CD4-positive, alpha-beta T cell treated with Interleukin-2 at 100 ng/mL for 4 hours (primary cell): ENCODE results near the gene UNKL.
"Not testable (repeated sequence)": the region's sequence is repeated elsewhere in the genome, so short reads cannot be mapped to it uniquely, and the experiment has no call there.

Source experiments
- DNase-seq: peaks from one replicate; pipeline ENCODE4 v3.0.0-alpha.2; 2020; ENCODE audit warnings: low spot score

The UNKL gene

DNA sequence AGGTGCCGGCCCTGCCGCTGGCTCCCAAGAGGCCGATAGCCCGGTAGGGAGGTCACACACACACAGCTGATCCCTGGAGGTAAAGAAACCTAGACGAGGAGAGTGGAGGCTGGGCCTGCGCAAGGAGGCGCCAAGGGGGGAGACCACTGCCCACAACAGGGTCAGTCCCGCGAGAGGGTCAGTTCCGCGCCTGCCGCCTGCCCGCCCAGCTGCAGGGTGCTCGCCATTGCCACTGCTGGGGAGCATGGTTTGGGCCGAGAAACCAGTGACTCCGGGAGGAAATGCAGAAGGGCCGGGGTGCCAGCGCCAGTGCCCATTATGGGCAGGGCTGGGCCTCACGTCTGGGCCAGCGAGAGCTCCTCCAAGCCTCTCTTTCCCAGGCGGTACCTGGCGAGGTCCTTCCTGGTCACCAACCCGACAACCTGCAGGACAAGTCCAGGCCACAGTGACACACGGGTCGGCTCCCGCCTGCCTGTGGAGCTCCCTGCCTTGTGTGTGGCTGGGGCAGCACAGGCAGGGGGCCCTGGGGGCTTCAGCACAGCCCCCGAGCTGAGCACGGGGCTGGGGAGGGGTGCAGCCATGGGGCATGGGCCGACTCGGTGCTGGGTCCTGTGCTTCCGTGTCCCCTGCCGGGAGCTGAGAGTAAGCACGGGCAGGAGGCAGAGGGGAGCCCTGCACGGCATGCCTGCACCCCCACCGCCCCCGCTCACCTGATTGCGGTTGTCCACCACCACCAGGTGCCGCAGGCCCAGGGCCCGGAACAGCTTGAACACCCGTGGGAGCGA lies 32.0 kb upstream of the UNKL start:
- no peak for DNase-seq

DNA sequence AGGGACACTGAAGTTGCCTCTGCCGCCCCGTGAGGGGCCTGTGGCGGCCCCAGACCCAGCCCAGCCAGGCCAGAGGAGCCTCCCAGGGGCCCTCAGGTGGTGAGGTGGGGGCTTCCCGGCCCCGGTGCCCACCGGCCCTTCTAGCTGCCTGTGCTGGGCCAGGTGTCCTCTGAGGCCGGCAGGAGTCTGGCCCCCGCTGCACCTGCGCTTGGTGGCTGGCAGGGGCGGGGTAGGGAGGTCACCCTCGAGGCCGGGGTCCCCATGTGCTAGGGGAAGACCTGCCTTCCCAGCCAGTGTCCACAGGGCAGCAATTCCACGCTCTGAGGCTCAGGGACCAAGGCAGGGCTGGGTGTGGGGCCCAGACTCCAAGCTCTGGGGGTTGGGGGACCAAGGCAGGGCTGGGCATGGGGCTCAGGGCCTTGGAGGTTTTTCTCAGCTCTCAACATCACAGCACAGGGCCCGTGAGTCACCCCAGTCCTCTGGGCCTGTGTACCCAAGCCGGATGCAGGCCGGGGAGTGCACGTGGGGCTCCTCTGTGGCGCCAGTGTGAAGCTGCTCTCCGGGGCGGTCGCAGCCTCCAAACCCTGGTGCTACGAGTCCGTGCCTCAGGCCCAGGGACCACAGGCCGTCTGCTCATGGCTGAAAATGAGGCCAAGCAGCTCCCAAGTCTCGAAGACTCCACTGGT lies 31.2 kb upstream of the UNKL start:
- no peak for DNase-seq

DNA sequence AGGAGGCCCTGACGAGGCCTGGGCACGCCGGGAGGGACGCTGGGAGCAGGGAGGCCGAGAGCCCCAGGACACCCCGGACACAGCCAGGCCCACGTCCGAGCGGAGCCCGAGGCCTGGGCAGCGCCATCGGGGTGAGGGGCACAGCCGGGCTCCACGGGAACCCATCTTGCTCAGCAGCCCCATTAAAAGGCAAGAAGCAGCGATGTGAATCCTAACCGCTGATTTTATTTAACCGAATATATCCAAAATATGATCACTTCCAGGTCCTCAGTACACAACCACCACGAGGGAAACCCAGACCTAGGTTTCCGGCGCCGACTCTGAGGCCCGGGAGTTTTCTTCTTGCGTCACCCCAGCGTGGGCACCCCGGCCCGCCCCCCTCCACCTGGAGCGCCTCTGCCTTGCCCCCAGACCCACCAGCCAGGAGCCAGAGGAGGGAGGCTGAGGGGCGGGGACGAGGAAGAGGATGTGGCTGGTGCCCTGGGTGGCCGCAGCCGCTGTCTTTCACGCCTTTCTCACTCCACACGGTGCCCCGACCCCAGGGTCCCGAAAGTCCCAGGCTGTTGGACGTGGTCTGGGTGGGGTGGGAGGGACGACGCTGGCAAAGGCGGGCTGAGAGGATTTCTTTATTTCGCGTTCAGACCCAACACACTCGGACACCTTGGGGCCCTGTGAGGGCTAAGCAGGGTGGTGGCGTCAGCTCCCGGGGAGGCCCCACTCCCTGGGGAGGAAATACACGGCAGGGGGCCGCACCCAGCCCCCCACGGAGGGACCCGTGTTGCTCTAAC lies 30.4 kb upstream of the UNKL start:
- DNase-seq = no peak

- no peak for DNase-seq
These were observed 29.7 kb upstream of the UNKL start, which contains the start of gene CCDC154 for GRCh38 chr16:1443980-1444729. TSS of gene CCDC154 (minus strand) at chr16:1444556. CDS start at chr16:1444322, 234 bp downstream.

DNA sequence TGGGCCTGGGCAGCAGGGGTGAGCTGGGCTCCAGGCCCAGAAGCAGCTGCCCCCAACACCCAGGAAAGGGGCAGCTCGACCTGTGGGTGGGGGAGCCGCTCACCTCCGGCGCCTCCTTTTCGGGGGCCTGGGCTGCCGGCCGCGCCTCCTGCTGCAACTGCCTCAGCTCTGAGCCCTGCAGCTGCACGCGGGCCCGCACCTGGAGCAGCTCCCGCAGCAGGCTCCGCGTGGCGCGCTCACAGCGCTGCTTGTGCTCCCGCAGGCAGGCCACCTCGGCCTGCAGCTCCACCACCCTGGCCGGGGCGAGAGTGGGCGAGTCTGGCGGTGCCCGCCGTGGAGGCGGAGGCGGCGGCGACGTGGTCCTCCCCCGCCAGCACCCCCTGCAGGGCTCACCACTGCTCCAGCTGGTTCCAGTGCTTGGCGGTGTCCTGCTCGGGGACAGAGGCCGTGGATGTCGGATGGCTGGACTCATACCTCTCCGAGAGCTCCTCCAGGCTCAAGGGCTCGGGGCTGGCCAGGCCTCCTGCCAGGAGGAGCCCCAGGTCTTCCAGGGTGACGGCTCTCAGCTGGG lies 29.0 kb upstream of the UNKL start:
- DNase-seq = no peak

GRCh38 chr16:1442697-1443096 lies 28.2 kb upstream of the UNKL start:
- DNase-seq = no peak

DNA sequence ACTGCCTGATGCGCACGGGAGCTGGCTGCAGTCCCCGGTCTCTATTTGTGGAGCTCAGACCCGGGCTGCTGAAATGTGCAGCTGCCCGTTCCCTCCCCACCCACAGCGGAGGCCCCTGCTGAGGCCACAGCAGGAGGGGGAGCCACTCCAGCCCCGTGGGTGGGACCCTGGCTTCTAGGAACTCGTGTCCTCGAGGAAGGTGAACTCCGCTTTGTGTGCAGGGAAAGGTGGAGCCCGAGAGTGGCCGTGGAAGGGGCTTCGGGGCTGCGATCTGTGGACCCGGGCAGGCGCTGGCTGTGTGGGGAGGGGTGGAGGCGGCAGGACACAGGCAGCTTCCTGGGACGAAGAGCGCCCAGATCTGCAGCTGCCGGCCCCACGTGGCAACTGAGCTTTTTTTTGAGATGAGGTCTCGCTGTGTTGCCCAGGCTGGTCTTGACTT lies 26.9 kb upstream of the UNKL start:
- no peak for DNase-seq

GRCh38 chr16:1439699-1440074 lies 25.2 kb upstream of the UNKL start:
- not testable (repeated sequence) for DNase-seq

GRCh38 chr16:1439058-1439698 lies 24.7 kb upstream of the UNKL start:
- DNase-seq = no peak

DNA sequence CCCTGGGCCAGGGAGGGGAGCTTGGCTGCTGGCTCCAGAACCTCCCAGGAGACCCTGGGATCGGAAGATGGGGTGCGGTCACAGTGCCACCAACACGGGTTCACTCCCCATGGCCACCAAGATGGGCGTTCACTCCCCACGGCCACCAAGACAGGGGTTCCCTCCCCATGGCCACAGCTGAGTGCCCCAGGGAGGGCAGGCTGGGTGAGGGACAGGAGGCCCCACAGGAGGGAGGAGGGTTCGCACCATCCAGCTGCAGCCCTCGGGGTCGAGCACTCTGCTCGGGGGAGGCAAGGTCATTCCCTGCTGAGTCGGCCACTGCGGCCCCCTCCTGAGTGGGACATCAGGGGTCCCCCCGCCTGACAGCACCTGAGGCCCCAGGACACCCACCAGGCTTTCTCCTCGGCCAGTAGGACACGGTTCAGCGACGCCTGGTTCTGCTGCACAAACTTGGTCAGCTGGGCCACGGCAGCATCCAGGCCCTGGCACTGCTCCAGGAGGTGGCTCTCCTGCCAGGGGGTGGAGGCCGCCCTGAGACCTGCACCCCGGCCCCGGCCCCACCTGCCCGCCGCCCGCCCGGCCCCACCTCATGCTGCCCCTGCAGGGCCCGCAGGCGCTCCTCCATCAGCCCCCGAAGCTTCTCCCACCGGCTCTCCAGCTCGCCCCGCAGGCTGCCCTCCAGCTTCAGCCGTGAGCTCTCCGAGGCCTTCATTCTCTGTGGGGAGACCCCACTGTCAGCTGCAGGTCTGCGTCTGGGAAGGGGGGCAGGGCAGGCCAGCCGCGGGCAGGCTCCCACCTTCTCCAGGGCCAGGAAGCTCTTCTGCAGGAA lies 23.9 kb upstream of the UNKL start:
- no peak for DNase-seq

DNA sequence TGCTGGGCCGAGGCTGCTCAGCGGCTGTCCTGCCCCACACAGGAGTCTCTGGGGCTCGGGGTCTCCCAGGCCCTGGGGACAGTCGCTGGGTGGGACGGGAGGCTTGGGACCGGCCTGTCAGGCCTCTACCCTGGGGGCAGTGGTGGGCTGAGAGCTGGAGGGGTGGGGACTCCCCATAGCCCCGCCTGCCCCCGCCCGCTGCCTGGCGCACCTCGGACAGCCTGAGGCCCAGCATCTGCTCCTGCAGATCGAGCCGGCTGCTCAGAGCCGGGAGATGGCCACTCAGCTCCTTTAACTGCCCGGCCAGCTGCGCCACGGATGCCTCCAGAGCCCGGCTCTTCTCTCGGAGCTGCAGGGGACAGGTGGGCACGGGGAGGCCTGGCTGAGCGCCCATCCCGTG lies 23.1 kb upstream of the UNKL start:
- DNase-seq = no peak

DNA sequence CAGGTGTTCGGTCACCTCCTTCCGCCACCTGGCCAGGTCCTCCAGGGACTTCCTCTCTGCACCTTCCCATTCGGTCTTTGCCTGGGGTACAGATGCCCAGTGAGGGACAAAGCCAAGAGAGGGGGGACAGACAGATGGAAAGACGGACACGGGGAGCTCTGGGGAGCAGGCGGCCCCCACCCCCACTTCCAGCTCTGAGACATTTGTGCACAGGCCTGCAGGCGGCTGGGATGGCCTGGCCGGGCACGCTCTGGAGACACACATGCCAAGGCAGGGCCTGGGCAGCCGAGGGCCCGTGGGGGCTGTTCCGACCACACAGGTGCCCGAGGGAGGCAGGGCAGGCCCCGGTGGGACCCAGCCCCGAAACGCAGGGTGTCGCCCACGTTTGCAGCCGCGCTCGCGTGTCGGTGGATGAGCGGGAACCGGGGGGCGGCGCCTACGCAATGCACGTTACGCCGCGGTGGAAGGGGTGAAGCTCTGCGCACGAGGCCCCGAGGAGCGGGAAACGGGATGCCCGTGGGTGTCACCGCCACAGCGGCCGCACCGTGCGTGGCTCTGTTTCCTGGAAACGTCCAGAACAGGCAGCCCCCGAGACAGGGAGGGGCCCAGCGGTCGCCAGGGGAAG lies 22.3 kb upstream of the UNKL start:
- no peak for DNase-seq

GRCh38 chr16:1435921-1436697 lies 21.6 kb upstream of the UNKL start:
- no peak for DNase-seq

DNA sequence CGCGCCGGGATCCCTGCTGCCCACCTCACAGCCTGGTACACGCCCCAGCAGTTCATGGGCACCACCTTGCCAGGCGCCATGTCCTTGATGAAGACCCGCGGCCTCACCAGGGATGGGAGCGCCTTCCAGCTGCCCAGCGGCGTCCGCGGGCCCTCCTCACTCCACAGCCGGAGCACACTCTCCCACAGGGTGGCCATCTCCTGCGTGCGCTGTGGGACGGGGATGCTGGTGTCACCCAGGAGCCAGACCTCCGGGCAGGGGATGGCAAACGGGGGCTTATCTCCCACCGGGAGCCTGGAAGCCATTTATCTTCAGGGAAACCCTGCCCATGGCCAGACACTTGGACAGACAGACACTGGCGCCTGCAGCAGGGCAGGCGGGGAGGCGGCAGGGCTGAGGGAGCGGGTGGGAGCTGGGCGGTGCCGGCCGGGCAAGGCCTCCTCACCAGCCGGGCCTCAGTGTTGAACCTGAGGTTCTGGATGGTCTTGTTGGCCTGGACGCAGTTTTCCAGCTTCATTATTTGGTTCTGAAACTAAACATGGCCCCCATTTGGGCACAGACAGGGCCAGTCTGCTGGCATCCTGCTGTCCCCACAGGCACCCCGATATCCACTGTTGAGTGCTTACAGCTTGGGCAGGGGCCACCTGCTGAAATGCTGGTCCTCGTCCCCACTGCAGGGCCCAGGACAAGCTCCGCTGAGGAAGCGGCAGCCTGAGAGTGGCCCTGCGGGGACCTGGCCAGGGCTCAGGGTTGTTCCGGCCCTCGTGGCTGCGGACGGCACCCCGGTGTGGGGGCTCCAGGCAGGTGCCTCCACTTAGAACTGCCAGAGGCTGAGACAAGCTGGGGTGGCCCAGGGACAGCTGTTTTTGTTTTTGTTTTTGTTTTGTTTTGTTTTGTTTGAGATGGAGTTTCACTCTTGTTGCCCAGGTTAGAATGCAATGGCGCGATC lies 20.4 kb upstream of the UNKL start:
- DNase-seq = no peak

DNA sequence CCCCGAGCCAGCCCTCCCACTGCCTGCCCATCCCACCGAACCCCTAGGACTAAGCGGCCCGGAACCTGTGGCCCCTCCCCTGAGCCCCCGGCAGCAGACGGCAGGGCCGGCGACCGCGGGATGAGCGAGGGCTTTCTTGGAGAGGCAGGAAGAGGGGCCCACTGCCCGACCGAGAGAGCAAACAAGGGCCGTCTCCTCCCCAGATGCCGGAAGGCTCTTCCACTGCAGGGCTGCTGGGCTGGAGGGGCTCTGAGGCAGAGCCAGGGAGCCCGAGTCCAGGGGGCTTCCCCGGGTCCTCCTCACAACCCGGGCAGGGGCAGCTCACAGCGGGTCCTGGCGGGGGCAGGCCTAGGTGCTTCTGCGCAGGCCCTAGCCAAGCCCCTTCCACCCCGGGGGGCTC lies 19.3 kb upstream of the UNKL start:
- no peak for DNase-seq

- no peak for DNase-seq
These were observed 18.7 kb upstream of the UNKL start for GRCh38 chr16:1433263-1433560.

DNA sequence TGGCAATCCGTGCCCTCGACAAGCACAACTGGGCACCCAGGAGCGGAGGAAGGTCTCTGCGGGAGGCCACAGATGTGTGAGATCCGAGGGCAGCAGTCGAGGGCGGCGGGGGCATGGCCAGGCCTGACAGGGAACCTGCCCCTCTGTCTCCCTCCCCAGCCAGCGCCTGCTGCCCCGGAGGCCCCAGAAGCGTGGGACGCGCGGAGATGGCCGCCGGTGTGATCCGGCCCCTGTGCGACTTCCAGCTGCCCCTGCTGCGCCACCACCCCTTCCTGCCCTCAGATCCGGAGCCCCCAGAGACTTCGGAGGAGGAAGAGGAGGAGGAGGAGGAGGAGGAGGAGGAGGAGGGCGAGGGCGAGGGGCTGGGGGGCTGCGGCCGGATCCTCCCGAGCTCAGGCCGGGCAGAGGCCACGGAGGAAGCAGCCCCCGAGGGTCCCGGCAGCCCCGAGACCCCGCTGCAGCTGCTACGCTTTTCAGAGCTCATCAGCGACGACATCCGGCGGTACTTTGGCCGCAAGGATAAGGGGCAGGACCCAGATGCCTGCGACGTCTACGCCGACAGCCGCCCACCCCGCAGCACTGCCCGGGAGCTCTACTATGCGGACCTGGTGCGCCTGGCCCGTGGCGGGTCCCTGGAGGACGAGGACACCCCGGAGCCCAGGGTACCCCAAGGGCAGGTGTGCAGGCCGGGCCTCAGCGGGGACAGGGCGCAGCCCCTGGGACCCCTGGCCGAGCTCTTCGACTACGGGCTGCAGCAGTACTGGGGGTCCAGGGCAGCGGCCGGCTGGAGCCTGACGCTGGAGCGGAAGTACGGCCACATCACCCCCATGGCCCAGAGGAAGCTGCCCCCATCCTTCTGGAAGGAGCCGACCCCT lies 18.1 kb upstream of the UNKL start:
- DNase-seq = peak; percentile 7
